NCI-H2081 treated with DMSO at 0.1 percent for 48 hours (cell line): ENCODE results near the gene GMCL1.
"Not testable (repeated sequence)": the region's sequence is repeated elsewhere in the genome, so short reads cannot be mapped to it uniquely, and the experiment has no call there.

ENCODE experiments used
- DNase-seq: peaks from one replicate; lab custom pipeline; 2025; lab: John Stamatoyannopoulos, UW

The GMCL1 gene

DNA sequence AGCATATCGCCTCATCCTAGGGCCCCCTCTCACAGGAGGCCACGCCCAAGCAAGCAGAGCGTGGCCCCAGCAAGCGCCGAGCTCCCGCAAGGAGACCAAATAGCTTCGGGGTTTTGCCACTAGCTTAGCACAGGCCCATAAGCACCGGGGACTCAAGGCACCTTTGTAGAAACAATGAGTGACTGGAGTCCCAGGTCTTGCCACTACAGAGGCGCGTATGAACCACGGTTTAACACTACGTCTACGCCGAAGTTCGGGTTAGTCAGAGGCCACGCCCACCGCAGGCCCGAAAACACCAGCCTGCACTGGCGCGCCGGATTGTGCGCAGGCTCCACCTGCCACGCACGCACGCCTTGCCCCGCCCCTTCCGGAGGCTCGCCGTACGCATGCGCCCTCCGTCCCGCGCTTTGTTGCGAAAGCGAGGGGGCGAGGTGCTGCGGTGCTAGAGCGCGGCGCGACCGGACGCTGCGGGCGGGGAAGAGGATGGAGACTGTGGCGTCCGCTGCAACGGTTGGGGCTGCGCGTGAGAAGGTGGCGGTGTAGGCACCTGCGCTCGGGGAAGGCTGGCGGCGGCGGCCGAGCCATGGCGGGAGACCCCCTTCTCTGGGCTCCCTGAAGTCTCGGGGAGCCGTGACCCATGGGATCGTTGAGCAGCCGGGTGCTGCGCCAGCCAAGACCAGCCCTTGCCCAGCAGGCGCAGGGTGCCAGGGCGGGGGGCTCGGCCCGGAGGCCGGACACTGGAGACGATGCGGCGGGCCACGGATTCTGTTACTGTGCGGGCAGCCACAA, at the start of gene GMCL1:
GMCL1 (plus strand) TSS at position 405 of the 789 bp plus-strand sequence; CDS start at position 638, 233 bp downstream.
- DNase-seq = peak; percentile 37

DNA sequence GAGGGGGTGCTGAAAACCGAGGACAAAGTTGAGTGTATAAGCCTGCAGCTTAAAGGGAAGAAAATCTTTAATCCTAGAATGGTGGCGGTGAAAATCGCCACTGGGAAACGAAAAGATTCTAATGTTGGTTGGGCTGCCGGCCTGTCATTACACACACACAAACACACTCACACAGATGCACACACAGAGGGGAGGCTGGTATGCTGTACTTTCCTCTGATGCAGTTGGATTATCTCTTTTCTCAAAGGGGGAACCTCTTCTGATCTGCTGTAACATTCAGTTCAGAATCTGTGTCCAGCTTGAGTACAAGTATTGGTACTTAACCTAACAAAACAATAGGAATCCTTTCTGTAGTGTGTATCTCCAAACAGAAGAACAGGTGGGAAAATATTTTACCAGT, 48.5 kb upstream of the GMCL1 start:
- no peak for DNase-seq

DNA sequence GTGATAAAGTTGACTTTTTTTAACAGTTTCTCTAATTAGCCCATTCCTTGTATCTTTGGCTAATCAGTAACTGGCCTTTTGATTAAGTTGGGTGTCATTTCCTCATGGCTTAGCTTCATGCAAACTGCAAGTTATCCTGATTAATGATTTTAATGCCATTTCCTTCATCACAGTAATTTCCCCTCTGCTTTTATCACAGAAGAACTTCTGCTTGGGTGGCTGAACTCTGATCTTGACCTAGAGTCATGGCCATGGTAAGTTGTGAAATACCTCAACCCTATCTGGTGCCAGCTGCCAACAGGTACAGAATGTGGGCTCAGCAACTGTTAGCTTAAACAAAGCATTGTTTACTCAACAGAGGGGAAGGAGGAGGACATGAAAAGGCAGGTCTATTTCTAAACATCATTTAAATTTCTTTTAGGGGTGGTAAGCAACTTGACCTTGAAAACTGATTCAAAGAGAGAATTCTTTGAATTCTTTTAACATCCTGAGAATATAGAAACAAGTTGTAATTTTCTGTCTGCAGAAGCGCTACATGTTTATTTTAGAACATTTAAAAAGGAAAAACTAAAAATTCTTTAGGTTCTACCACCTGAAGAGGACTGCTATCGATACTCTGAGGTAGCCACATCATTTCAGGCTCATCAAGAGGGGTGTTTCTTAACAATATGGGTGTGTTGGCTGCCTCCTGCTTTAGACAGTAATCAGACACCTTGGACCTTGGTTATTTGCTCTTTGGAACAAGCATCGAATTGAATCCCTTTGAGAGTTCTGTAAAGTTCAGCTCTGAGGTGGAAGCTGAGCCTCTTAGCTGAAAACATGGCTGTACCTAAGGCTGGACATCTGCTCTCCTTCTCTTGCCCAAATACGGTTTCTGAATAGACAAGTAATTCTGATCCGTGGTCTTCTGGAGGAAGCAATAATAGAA, 47.9 kb upstream of the GMCL1 start:
- DNase-seq = no peak

DNA sequence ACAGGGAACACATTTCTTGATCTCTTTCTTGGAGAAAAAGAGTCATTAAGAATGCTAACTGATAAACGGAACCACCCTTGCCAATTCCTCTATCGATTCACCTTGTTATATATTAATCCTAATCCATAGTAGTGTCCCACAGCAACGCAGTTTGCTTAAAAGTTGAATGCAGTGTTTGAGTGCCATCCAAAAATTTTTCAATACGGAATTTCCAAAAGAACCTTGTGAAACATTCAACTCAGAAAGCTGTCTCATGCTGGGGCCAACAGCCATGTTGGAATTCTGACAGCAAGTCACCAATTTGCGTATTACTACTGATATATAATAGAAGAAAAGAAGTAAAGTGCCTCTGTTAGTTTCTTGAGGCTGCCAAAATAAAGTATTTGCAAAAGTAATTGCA, 45.2 kb upstream of the GMCL1 start:
- no peak for DNase-seq

- DNase-seq = no peak
Observed at GRCh38 chr2:69785358-69785757, 44.1 kb upstream of the GMCL1 start.

GRCh38 chr2:69786052-69786560, 43.4 kb upstream of the GMCL1 start:
- DNase-seq = no peak

DNA sequence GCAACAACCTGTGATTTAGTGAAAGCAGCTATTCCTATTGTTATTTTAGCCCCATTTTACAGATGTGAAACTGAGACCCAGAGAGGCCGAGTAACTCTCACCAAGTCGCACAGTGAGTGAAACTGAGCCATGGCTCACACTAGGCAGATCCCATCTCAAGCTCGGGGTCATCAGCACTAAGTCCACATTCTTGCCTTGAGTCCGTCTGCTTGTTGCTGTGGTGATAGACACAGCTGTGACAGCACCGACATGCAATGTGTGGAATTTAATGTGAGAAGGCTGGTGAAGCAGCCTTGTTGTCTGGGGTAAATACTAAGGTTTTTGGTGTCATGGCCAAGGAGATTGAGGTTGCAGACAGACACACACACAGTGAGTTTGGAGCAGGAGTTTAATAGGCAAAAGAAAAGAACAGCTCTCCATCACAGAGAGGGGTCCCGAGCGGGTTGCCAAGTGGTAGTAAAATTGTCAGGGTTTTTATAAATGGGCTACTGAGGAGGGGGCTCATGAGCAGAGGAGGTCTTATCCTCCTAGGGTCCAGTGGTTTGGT, 40.2 kb upstream of the GMCL1 start:
- DNase-seq = no peak

GRCh38 chr2:69789772-69790600, 39.5 kb upstream of the GMCL1 start:
- DNase-seq = no peak

- no peak for DNase-seq
Observed at GRCh38 chr2:69790601-69790959, 38.9 kb upstream of the GMCL1 start.

DNA sequence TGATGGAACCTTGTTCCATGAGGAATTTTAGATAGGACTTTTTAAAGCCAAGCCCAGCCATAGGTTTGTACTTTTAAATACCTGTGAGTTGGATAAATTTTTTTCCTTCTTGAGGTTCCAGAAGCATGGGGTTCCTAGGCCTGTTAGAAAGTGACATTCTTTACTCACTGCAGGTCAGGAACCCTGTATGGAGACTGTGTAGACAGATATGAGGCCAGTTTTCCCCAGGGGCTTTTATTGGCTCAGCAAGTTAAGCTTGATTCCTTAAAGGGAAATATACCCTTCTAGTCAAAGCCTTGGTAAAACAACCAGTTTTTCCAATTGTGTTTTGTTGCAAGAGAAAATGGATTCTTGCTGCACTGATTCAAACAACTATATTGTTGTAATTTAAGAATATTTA, 38.4 kb upstream of the GMCL1 start:
- DNase-seq = no peak

DNA sequence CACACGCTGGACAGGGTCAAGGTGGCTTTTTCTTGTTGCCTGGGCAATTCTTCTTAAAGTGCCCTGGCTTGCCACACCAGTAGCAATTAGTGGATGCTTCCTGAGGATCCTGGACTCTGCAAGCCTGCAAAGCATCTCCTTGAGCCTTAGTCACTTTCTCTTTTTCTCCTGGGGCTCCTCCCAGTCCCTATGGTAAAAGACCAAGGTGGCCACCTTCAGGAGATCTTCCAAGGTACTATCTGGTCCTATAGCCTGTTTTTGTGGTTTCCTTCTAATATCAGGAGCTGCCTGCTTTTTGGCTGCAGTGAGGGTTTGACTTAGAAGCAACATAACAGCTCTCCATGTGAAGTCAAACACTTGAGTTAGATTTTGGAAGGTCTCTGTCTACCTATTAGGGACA, 33.3 kb upstream of the GMCL1 start:
- no peak for DNase-seq

DNA sequence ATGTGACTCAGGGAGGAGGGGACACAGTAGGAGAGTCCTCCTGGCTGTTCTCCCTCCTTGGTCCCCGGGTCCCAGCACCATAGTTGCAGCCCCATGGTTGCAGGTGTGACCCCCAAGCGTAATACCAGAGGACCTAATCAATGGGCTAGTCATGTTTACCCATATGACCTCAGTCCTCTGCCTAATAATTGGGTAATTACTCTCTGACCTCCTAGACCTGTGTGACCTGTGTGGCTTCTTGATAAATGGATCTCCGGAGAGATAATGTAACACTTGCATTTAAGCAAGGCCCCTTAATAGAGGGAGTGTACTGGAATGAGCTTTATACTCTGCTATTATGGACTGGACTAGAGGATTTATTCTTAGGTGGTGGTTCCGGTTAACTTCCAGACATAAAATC, 32.2 kb upstream of the GMCL1 start:
- DNase-seq = no peak

DNA sequence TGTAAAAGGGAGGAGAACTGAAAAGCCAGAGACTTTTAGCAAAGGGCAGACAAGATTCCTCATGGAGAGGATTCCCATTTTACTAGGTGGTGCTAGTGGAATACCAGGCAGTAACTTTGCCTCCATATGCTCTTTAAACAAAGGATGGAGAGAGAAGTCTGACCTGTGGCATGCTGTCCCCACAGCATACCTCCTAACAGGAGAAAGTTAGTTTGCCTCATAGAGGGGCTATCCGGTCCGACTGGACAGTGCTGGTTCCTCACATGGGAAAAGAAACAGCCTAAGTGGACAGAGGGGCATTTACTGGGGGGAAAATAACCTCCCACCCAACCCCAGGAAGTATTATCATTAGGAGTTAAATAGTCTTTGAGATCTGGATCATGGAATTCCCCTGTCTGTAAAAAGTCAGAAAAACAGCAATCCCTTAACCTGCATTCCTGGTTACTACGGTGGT, 31.6 kb upstream of the GMCL1 start:
- DNase-seq = no peak

- no peak for DNase-seq
Observed at GRCh38 chr2:69798290-69798908, 31.1 kb upstream of the GMCL1 start.

GRCh38 chr2:69798909-69799526, 30.4 kb upstream of the GMCL1 start:
- DNase-seq = no peak

DNA sequence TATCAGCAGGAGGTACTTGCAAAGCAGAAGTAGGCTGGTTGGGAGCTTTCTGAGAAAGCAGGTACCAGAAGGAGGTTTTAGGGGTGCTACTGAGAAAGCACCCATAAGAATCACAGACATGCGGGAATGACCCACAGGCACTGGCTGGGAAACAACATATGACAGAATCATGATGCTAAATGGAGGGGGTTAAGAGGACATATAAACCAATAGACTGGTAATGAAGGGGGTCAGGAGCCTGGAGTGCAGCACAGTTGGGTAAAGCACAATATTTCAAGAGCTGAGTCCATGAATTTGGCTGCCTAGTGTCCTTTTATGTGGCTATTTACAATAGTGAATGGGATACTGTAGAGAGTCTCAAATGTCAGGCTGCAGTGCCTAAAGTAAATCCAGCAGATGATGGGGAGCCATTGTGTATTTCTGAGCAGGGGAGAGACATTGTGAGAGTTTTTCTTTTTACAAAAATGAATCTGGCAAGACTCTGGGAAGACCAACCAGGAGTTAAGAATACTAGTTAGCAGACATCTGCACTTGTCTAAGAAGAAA, 27.6 kb upstream of the GMCL1 start:
- no peak for DNase-seq

GRCh38 chr2:69802781-69803367, 26.6 kb upstream of the GMCL1 start:
- DNase-seq = not testable (repeated sequence)

GRCh38 chr2:69804416-69804815, 25.0 kb upstream of the GMCL1 start:
- no peak for DNase-seq

DNA sequence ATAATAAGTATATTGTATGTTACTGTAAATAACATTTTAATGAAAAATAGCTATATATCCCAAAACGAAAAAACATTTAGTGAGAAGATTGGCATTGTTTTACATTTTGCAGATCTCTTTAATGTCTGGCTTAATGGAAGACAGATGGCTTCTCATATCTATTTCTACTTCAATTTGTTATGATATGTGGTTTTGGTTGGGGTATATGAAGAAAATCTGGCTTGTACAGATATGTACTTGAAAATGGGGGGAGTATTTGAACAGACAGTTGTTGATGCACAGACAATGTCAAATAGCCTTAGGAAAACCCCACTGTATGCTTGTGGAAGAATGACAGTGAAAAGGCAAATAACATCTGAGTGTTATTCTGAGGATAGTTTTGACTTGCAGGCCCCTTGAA, 23.6 kb upstream of the GMCL1 start:
- no peak for DNase-seq
